Activated CD8-positive, alpha-beta memory T cell treated with anti-CD3 and anti-CD28 coated beads, Interleukin-2, amount 10 ng/mL, durations not matched to agents 7 days and 5 days (primary cell): ENCODE results near the gene KLHDC1. TPM values are rescaled to one million over a fixed set of nuclear protein-coding genes. Genes with fewer than 3 reads are reported as not detected.
A peak's percentile ranks its signal among the peaks of the same experiment; 100 is the strongest.
"Not testable (repeated sequence)": the region's sequence is repeated elsewhere in the genome, so short reads cannot be mapped to it uniquely, and the experiment has no call there.

ENCODE experiments used
- ATAC-seq: fragments of 150-1000 bp; cut with Tn5 transposase; one replicate; pipeline ENCODE4 v1.10.0; 2021; ENCODE audit warnings: moderate library complexity
- CTCF ChIA-PET: fragments of 350-600 bp; sonication (Branson Sonifier 250); formaldehyde crosslinking; loops from one replicate; lab custom pipeline; 2021; ENCODE audit warnings: antibody characterized with exemption; lab: Charles Lee
- DNase-seq: peaks from one replicate; pipeline ENCODE4 v3.0.0-alpha.2; 2020
- H3K27ac Mint-ChIP-seq: one replicate; pipeline ENCODE4 v1.8.0; 2021; ENCODE audit warnings: mild to moderate bottlenecking, mixed read lengths
- H3K27me3 Mint-ChIP-seq: one replicate; pipeline ENCODE4 v1.8.0; 2021; ENCODE audit warnings: mixed read lengths
- H3K36me3 Mint-ChIP-seq: one replicate; pipeline ENCODE4 v1.8.0; 2021; ENCODE audit warnings: mild to moderate bottlenecking, mixed read lengths
- H3K4me1 Mint-ChIP-seq: one replicate; pipeline ENCODE4 v1.8.0; 2021; ENCODE audit warnings: mixed read lengths
- H3K4me3 Mint-ChIP-seq: one replicate; pipeline ENCODE4 v1.8.0; 2021; ENCODE audit warnings: mild to moderate bottlenecking, moderate library complexity, mixed read lengths
- H3K9me3 Mint-ChIP-seq: one replicate; pipeline ENCODE4 v1.8.0; 2022; ENCODE audit warnings: low read depth, mixed read lengths
- total RNA-seq, 2 experiments: library from RNA; stranded (reverse); gene quantifications; one replicate each; pipeline ENCODE4 v1.2.3, GENCODE V29; 2021

KLHDC1 gene
- total RNA-seq, 2 experiments from 2014 or later, result 1.1 to 1.9 TPM

DNA sequence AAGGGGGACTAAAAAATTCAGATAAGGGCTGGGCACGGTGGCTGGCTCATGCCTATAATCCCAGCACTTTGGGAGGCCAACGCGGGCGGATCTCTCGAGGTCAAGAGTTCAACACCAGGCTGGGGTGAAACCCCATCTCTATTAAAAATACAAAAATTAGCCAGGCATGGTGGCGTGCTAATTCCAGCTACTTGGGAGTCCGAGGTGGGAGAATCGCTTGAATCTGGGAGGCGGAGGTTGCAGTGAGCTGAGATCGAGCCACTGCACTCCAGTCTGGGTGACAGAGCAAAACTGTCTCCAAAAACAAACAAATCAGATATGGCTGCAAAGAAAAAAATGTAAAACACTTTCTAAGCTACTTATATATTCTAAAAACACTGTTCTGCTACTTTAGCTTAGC, 78.8 kb downstream of the KLHDC1 start:
- not testable (repeated sequence) for H3K9me3 Mint-ChIP-seq, DNase-seq, H3K4me3 Mint-ChIP-seq, ATAC-seq, H3K27me3 Mint-ChIP-seq, H3K27ac Mint-ChIP-seq
- H3K36me3 Mint-ChIP-seq, result peaks cover 15% of the 10 kb centered on the region
- CTCF ChIA-PET, result interaction anchor here (1.0 kb wide), 3 partner anchors 33 to 137 kb away, joined by 3 to 4 read pairs (median 4); no protein-coding TSS in a partner anchor
- H3K4me1 Mint-ChIP-seq, result peaks cover 36% of the 10 kb centered on the region

DNA sequence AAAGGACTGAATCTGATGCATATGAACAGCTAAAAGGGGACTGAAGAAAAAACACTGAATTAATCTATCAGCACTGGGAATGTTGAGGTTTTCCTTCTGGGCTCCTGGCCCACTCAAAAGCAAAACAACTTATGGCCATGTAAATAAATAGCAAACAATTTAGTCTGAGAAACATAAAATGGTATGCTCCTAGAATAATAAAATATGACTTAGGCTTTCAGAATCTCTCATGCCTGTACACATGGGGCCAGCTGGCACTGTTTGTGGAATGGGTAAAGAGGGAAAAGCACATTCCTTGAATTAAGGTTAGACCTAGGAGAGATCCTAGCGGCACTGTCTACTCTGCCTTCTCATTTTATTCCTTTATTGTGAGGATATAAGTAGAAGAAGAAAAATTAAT, 81.2 kb downstream of the KLHDC1 start:
- no peak for ATAC-seq
- H3K9me3 Mint-ChIP-seq, result no peaks in the 10 kb centered on the region
- peak overlapping the region; percentile 40 for H3K27ac Mint-ChIP-seq
- CTCF ChIA-PET, result interaction anchor here (0.7 kb wide), 1 partner anchor 398 kb away, joined by 3 read pairs; no protein-coding TSS in a partner anchor
- no peak for DNase-seq
- no peaks in the 10 kb centered on the region for H3K27me3 Mint-ChIP-seq
- H3K4me3 Mint-ChIP-seq, result no peak overlapping the region
- H3K36me3 Mint-ChIP-seq, result peaks cover 25% of the 10 kb centered on the region
- H3K4me1 Mint-ChIP-seq, result peaks cover 25% of the 10 kb centered on the region

DNA sequence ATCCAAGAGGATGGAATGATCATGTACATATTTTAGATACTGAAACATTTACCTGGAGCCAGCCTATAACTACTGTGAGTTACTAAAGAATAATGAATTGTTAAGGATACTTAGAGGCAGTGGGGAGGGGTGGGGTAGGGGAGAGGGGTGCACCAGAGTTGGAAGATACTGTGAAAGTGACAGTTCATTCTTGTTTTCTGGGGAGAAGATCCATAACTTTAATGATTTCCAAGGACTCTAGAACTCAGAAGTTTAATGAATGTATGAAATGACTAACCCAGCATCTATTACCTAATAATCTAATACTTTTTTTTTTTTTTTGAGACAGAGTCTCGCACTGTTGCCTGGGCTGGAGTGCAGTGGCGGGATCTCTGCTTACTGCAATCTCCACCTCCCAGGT, 85.5 kb downstream of the KLHDC1 start:
- no peak for ATAC-seq

DNA sequence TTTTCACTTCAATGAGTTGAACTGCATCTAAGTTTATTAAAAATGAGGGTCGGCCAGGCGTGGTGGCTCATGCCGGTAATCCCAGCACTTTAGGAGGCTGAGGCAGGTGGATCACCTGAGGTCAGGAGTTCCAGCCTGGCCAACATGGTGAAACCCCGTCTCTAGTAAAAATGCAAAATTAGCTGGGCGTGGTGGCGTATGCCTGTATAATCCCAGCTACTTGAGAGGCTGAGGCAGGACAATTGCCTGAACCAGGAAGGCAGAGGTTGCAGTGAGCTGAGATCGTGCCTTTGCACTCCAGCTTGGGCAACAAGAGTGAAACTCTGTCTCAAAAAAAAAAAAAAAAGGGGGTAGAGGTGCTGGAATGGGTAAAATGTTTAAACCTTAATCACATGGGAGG, 88.1 kb downstream of the KLHDC1 start:
- not testable (repeated sequence) for ATAC-seq, H3K27ac Mint-ChIP-seq, H3K27me3 Mint-ChIP-seq, H3K4me1 Mint-ChIP-seq, H3K9me3 Mint-ChIP-seq, DNase-seq, H3K4me3 Mint-ChIP-seq
- peaks cover 43% of the 10 kb centered on the region for H3K36me3 Mint-ChIP-seq
- CTCF ChIA-PET, result interaction anchor here (1.0 to 4.2 kb wide), 4 partner anchors 13 to 146 kb away, joined by 3 to 21 read pairs (median 11); partner anchors contain the start of genes DNAAF2, KLHDC2 and POLE2

More for the DNA sequence above, 85.5 kb downstream of the KLHDC1 start:
- H3K4me1 Mint-ChIP-seq, result peaks cover 10% of the 10 kb centered on the region
- H3K9me3 Mint-ChIP-seq, result no peaks in the 10 kb centered on the region
- no peaks in the 10 kb centered on the region for H3K27me3 Mint-ChIP-seq
- DNase-seq, result no peak
- no peak overlapping the region for H3K4me3 Mint-ChIP-seq
- H3K36me3 Mint-ChIP-seq, result peaks cover 49% of the 10 kb centered on the region
- no peak overlapping the region for H3K27ac Mint-ChIP-seq
- CTCF ChIA-PET, result no interaction called here

DNA sequence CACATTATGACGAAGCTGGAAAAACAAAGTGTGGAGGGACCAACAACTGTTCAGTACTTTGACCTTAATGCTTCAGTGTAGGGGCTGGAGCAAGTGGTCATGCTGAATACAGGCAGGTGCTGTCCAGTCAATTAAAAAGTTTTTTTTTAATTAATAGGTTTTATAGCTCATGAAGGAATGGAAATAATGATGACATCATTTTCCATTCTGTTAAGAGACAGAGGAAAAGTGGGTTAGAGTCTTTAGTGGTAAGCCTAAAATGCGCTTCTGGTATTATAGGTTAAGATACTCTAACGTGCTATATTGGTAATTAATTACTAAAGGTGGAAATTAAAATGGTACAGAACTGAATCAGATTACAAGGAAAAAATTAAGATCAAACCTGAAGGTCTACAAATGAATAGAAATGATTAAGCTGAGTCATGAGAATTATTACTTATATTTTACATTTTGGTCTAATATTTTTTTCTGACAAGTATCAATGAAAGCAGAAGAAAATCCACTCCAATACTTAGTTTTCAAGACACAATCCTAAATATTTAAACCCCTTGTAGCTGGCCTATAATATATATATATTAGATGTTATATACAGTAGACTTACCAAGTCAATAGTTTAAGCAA, 90.6 kb downstream of the KLHDC1 start:
- Mint-ChIP-seq H3K4me1 (no peaks in the 10 kb centered on the region), H3K27ac (no peak overlapping the region), H3K9me3 (no peaks in the 10 kb centered on the region), H3K36me3 (peaks cover 52% of the 10 kb centered on the region), H3K4me3 (no peak overlapping the region), H3K27me3 (no peaks in the 10 kb centered on the region)
- CTCF ChIA-PET, result interaction anchor here (4.0 kb wide), 1 partner anchor 149 kb away, joined by 21 read pairs; the partner anchor contains the start of gene DNAAF2
- DNase-seq (no peak), ATAC-seq (no peak)

DNA sequence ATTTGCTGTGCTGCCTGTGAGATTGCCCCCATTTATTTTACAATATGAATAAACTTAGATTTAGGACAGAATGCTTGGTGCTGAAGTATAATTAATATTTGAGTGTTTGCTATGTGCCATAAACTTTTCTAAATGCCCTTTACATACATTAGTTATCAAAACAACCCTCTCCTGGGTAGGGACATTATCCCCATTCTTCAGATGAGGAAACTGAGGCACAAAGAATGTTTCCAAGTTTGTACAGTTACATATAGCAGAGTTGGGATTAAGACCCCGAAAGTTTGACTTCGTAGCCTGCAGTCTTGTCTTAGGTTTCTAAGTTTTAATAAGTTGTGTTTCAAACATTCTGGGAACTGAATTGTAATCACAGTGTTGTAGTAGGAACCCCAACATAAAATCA, 93.4 kb downstream of the KLHDC1 start:
- H3K9me3 Mint-ChIP-seq, result no peaks in the 10 kb centered on the region
- DNase-seq (no peak), ATAC-seq (no peak)
- CTCF ChIA-PET, result no interaction called here
- H3K36me3 Mint-ChIP-seq, result peaks cover 49% of the 10 kb centered on the region
- no peaks in the 10 kb centered on the region for H3K27me3 Mint-ChIP-seq
- H3K27ac Mint-ChIP-seq, result no peak overlapping the region
- H3K4me1 Mint-ChIP-seq, result no peaks in the 10 kb centered on the region
- H3K4me3 Mint-ChIP-seq, result no peak overlapping the region

DNA sequence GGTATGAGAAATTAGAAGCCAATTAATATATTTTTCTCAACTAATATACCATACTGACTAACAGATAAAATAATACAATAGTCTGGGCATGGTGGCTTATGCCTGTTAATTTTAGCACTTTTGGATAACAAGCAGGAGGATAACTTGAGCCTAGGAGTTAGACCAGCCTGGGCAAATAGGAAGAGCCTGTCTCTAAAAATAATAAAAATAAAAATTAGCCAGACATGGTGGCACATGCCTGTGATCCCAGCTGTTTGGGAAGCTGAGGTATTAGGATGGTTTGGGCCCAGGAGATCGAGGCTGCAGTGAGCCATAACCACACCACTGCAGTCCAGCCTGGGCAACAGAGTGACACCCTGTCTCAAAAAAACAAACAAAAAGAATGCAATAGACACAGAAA, 99.7 kb downstream of the KLHDC1 start:
- ATAC-seq, result no peak
- H3K27ac Mint-ChIP-seq, result no peak overlapping the region
- peaks cover 61% of the 10 kb centered on the region for H3K36me3 Mint-ChIP-seq
- H3K9me3 Mint-ChIP-seq, result no peaks in the 10 kb centered on the region
- H3K4me1 Mint-ChIP-seq, result no peaks in the 10 kb centered on the region
- no peak for DNase-seq
- H3K4me3 Mint-ChIP-seq, result no peak overlapping the region
- H3K27me3 Mint-ChIP-seq, result no peaks in the 10 kb centered on the region
- CTCF ChIA-PET, result no interaction called here

DNA sequence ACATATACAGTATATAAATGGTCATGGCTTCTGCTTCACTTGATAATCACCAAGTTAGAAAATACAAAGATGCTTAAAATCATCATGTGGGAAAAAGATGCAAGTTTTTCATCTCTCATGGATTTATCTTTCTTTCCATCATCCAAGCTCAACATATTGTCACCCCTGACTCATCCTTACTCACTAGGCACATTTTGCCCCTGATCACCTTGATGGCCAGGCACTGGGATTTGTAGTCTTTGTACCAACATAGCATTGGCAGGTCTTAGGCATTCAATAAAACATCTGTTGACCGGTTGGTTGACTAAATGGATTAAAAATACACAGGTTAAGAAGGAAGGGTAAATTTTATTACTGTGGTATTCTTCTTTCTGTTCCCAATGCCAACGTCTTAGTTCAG, 103.1 kb downstream of the KLHDC1 start:
- no peaks in the 10 kb centered on the region for H3K9me3 Mint-ChIP-seq
- peaks cover 60% of the 10 kb centered on the region for H3K36me3 Mint-ChIP-seq
- DNase-seq (no peak), ATAC-seq (no peak)
- no peaks in the 10 kb centered on the region for H3K4me1 Mint-ChIP-seq
- H3K27ac Mint-ChIP-seq, result no peak overlapping the region
- CTCF ChIA-PET, result interaction anchor here (1.1 kb wide), 1 partner anchor 162 kb away, joined by 3 read pairs; no protein-coding TSS in a partner anchor
- no peak overlapping the region for H3K4me3 Mint-ChIP-seq
- no peaks in the 10 kb centered on the region for H3K27me3 Mint-ChIP-seq

Other genes starting within 250 kb of the KLHDC1 start
- gene RPS29, start 106.7 kb upstream of the KLHDC1 start, total RNA-seq, result 1,000 to 10,000 TPM; 1,378 to 1,419 TPM
- gene LRR1, start 94.2 kb upstream of the KLHDC1 start, total RNA-seq, result 10 to 100 TPM; 64.4 to 71.3 TPM
- 100 to 1,000 TPM; 245 to 248 TPM for gene RPL36AL, start 72.5 kb upstream of the KLHDC1 start, total RNA-seq
- gene MGAT2, start 72.3 kb upstream of the KLHDC1 start, total RNA-seq, result 10 to 100 TPM; 68.4 to 75.9 TPM
- 10 to 100 TPM in 1 of 2 experiments, 1 to 10 TPM in 1; 8.7 to 11.5 TPM for gene DNAAF2, start 57.9 kb upstream of the KLHDC1 start, total RNA-seq
- 10 to 100 TPM; 39.9 to 40.2 TPM for gene POLE2, start 4.9 kb upstream of the KLHDC1 start, total RNA-seq
- gene KLHDC2, start 75.0 kb downstream of the KLHDC1 start, total RNA-seq, result 10 to 100 TPM; 25.3 to 32.3 TPM
- gene NEMF, start 159.7 kb downstream of the KLHDC1 start, total RNA-seq, result 10 to 100 TPM; 78.7 to 82.8 TPM
- gene ARF6, start 200.0 kb downstream of the KLHDC1 start, total RNA-seq, result 100 to 1,000 TPM; 171 to 190 TPM